CD1c-positive myeloid dendritic cell (primary cell): ENCODE measurements around the gene WDR45.

Source experiments
- DNase-seq: peaks from one replicate; pipeline ENCODE4 v3.0.0-alpha.2; 2016; ENCODE audit errors: extremely low spot score

The WDR45 gene

GRCh38 chrX:49043220-49043986 lies 36.3 kb downstream of the WDR45 start, which contains the start of gene TFE3:
TFE3 (minus strand) TSS chrX:49043357; CDS start chrX:49043226, 131 bp downstream.
- peak; percentile 98 for DNase-seq

GRCh38 chrX:49042581-49043219 lies 37.0 kb downstream of the WDR45 start:
- DNase-seq = peak; percentile 1

- DNase-seq = peak; percentile 29
Measured at GRCh38 chrX:49041744-49042580, 37.7 kb downstream of the WDR45 start.

- DNase-seq = no peak
Measured at GRCh38 chrX:49040376-49040955, 39.2 kb downstream of the WDR45 start.

GRCh38 chrX:49039598-49040375 lies 39.9 kb downstream of the WDR45 start:
- peak; percentile 73 for DNase-seq

- DNase-seq = no peak
Measured at GRCh38 chrX:49037883-49038475, 41.7 kb downstream of the WDR45 start.

GRCh38 chrX:49030283-49030682 lies 49.4 kb downstream of the WDR45 start:
- no peak for DNase-seq

- DNase-seq = no peak
Measured at GRCh38 chrX:49029876-49030275, 49.8 kb downstream of the WDR45 start.
